Suppressor macrophage treated with lipopolysaccharide for 4 hours (primary cell): Measurements from ENCODE around the gene KDM4B.

Source experiments
- DNase-seq: peaks from one replicate; pipeline ENCODE4 v3.0.0-alpha.2; 2020

The KDM4B gene

DNA sequence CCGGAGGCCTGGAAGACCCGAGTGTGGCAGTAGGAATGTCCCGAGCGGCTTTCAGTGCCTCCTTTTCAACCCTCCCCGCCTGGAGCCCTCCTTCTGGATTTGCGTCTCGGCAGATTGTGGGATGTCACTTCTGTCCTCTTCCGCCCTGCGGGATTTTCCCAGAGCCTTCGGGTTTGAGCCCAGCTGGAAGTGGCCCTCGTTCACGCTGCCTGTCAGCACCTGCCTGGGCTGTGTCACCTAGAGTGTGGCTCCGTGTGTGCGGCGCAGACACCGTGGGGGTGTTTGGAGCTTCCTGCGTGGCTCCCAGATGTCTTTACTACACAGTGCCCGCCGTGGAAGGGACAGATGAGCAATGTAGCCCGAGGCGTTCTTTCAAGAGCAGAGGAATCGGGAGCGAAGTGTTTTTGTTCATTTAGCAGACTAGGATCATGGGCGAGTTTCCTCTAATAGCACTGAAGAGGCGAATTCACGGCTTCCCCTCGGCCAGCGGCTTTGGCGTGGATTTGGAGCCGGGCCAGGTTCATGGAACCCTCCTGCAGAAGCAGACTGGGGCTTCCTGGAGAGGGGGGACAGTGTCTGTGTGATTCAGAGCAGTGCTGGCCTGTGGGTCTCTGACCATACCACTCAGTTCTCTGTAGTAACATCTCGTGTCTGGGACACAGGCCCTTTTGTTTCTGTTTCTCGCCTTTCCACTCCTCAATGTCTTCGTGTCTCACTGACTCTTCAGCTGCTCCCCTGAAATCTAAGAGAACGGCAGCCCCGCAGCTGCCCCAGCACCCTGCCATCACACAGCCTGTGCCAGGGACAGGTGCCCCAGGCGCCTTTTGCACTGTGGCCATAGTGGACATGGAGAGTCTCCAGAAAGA is 68.0 kb downstream of the KDM4B start:
- no peak for DNase-seq

DNA sequence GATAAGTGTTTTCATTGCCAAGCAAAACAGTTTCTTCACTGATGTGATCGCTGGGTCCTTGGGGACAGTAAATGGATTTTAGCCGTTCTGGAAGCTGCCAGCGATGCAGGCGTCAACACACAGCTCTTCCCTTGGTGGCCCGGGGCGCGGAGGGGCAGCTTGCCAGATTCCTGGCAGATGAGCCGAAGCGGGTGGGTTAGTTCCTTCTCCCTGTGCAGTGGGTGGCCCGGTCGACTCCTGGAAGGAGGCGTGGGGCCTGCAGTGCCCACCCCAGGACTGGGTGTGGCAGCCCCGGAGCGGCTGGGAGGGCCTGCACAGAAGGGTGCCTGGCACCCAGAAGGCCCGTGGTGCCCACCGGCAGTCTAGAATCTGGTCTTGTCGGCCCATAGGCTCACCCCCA is 69.0 kb downstream of the KDM4B start:
- DNase-seq, result no peak

DNA sequence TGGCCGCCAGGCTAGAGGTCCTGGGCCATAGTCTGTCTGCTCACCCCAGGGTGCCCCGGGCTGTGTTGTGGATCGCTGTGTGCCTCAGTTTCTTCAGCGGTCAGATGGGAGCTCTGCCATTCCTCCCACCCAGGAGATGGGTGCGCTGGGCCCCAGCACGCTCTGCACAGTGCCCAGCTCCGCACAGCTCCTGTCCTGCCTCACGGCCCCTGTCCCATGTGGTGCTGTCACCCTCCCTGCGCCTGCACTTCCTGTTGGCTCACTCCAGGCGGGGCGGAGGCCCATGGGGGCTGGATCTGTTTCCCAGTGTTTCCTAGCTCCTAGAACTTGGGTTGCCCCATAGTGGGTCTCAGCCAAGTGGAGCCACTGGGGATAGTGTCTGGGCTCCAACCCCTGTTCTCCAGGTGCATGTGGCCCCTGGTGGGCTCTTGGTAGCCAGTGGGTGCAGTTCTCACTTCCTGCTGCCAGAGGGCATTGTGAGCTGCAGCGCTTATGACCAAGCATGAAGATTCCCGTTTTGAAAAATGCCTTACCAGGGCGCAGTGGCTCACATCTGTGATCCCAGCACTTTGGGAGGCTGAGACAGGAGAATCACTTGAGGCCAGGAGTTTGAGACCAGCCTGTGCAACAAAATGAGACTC is 69.8 kb downstream of the KDM4B start:
- DNase-seq, result peak; percentile 22

DNA sequence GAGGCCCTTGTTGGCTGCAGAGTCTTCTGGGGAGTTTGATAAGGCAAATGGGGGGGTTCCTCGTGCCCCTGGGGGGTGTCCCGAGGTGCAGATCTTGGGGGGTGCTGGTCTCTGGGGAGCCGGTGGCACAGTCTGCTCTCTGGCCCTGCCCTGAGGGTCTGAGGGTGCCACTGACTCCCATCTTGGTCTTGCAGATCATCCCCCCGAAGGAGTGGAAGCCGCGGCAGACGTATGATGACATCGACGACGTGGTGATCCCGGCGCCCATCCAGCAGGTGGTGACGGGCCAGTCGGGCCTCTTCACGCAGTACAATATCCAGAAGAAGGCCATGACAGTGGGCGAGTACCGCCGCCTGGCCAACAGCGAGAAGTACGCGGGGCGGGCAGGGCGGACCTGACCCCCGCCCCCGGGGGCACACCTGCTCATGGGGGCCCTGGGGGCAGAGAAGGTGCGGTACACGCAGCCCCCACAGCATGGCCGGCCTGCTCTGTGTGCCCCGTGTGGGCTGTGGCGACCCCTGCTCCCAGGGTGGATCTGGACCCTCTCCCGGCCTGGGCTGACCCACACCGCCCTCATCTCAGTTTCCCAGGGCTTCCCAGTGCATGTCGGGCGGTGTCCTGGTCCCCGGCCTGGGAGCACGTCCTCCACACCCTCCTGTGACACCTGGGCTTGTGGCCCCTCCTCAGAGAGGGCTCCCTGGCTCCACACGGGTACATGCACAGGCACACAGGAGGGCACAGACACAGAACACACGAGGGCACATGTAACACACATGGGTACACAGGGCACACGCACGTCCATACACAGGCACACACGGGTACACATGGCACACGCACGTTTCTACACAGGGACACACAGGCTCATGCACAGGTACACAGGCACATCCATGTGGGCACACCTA is 71.0 kb downstream of the KDM4B start:
- no peak for DNase-seq

DNA sequence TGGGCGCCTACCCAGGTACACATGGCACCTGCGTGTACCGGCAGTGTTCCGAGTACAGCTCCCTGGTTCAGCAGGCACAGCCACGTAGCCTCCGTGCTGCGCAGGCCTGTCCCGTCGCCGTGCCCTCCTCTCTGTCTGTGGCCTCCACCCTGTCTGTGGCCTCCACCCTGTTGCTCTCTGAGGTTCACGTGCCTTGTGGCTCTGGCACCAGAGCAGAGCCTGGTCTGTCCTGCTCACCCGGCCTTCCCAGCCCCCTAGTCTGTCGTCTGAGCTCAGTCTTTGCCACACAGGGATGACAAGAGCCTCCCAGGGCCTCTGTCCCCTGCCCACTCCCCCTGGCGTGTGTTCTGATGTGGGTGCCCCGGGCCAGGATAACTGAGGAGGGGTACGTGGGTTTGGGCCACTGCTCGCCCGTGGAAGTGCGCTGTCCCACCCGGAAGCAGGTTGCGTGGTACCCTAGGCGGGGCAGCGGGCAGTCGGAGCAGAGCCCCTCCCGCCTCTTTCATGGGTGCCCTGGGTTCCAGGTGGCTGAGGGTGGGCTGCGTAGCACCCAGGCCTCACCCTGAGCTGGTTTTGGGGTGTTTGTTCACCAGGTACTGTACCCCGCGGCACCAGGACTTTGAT is 71.7 kb downstream of the KDM4B start:
- no peak for DNase-seq

DNA sequence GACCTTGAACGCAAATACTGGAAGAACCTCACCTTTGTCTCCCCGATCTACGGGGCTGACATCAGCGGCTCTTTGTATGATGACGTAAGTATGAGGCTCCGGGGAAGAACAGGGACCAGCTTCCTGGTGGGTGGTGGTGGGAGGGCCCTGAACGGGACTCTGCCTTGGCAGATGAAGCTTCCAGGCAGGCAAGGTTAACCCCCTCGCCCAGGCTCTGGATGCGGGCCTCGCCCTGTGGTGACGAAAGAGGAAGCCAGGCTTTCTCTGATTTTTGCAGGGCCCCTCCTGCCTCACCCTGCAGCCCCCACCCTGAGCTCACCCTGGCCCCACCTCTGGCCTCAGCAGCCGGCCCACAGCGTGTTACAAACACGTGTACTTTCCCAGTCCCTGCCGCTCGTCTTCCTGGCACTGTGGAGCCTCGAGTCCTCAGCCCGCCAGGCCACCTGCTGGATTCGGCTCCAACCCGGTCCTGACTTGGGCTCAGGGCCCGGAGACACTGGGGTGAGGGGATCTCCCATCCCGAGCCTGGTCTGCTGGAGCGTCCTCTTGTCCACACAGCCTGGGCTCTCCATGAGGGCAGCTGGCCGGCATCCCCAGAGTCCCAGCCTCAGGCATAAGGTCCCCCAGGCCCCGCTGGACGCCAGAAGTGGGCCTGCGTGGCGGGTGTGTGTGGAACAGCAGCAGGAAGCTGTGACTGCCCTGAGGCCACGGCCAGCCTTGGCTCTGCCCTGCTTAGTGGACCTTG is 72.4 kb downstream of the KDM4B start:
- peak; percentile 27 for DNase-seq

DNA sequence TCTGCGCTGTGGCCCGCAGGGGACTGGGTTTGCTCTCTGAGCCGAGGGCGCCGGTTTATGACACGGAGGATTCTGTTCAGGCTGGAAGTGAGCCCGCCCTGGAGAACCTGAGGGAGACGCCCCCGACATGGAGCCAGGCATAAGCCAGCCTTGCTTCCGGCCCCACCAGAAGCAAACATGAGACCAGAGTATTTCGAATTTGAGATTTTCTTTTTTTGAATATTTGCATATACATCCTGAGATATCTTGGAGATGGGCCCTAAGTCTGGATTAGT is 72.9 kb downstream of the KDM4B start:
- no peak for DNase-seq

DNA sequence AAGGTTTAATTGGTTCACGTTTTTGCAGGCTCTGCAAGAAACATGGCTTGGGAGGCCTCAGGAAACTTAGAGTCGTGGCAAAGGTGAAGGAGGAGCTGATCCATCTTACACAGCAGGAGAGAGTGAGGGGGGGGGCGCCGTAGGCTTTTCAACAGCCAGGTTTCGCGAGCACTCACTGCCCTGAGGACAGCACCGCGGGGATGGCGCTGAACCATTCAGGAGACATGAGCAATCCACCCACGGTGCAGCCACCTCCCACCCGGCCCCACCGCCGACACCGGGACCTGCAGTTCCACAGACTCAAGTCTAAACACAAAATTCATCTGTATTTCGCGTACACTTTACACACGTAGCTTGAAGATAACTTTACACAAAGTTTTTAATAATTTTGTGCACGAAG is 73.6 kb downstream of the KDM4B start:
- no peak for DNase-seq

DNA sequence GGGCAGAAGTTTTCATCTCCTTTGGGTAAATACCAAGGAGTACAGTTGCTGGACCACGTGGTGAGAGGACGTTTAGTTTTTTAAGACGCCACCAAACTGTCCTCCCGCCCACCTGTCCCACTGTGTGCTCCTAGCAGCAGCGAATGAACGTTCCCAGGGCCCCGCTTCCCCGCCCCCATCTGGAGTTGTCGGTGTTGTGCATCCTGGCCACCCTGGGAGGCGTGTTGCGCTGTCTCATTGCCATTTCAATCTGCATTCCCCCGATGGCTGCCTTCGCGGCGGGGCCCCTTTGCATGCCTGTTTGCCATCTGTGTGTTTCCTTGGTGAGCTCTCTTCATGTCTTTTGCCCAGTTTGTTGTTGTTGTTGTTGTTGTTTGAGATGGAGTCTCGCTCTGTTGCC is 76.1 kb downstream of the KDM4B start:
- DNase-seq, result no peak

DNA sequence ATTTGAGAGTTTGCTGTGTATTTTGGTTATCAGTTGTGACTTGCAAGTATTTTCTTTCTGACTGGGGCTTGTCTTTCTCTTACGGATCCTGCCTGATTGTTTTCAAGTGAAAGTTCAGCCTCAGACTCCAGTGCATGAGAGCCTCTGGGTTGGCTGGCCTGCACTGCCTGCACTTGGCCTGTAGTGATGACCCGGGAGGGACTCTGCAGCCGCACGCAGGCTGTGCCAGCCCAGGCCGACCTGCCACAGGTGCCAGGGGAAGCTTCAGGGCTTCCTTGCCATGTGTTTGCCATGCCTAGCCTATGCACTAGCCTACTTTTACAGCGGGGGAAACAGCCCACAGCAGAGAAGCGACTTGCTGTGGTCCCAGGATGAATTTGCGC is 77.0 kb downstream of the KDM4B start:
- DNase-seq, result no peak

DNA sequence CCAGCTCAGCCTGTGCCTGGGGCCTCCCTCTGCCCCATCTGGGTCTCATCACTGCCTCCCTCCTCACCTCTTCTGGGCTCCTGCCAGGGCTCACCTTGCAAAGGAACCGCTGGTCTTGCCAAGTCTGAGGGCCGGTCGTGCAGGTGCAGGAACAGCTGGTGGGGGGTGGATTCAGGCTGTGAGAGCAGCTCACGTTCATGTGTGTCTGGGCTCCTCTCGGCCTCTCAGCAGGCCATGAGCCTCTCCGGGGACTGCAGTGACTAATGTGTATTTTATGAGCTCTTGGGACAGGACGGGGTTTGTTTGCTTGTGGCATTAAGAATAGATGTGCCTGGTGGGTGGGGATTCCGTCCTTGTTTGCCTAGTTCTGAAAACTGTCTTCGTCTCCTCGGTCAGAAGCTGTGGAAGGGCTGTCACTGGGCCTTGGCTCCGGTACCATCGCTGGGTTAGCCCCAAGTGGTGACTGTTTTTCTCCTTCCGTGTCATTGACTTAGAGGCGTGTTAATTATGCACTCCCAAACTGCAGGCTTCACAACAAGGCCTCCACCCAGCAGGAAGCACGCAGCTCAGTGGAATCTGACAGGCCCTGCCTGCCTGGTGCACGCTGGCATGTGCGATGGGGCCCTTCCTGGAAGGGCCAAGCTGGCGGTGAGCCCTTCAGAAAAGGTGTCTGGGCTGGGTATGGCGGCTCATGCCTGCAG is 77.6 kb downstream of the KDM4B start:
- DNase-seq, result no peak

DNA sequence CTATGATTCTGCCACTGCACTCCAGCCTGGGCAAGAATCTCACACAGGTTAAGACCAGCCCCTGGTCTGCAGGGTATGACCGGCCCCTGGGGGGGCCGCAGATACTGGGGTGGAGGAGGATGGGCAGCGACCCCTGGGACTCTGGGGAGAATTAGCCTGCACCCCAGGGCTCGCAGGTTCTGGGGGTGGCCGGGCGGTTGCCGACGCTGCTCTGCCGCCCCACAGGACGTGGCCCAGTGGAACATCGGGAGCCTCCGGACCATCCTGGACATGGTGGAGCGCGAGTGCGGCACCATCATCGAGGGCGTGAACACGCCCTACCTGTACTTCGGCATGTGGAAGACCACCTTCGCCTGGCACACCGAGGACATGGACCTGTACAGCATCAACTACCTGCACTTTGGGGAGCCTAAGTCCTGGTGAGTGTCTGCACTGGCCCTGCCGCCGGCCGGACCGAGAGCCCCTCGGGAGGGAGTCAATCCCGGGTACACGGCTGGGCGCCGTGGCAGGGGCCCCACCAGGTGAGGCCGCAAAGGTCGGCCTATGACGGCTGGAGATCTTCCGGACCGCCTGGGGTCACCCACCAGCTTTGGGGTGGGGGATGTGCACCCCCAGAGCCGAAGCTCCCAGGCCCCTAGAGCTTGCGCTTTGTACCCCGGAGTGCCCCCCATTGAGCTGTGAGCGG is 78.5 kb downstream of the KDM4B start:
- DNase-seq, result no peak

DNA sequence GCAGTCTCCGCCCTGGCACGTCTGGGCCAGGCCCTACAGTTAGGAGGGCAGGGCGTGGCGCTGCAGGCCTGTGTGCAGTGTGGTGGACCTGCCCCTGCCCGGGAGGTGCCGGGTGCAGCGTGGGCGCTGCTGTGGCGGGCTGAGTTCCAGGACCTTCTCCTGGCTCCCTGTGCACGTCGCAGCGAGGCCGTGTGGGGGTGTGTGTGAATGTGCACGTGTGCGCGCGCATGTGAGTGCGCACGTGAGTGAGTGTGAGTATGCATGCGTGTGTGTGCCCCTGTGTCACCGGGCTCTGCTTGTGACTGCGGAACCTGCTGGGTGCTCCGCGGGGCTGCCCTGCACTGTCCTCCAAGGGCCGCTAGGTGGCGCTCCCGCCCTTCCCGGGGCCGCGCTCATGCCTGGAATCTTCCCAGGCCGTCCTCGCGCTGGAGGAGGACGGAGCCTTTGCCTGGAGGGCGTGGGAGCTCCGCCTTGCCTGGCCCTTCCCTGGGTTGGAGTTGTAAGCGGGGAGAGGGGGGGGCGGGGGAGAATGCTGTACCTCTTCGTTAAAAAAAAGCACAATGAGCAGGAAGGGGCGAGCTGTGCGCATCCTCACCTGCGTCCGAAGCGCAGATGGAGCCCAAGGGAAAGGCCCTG is 79.3 kb downstream of the KDM4B start:
- peak; percentile 61 for DNase-seq

DNA sequence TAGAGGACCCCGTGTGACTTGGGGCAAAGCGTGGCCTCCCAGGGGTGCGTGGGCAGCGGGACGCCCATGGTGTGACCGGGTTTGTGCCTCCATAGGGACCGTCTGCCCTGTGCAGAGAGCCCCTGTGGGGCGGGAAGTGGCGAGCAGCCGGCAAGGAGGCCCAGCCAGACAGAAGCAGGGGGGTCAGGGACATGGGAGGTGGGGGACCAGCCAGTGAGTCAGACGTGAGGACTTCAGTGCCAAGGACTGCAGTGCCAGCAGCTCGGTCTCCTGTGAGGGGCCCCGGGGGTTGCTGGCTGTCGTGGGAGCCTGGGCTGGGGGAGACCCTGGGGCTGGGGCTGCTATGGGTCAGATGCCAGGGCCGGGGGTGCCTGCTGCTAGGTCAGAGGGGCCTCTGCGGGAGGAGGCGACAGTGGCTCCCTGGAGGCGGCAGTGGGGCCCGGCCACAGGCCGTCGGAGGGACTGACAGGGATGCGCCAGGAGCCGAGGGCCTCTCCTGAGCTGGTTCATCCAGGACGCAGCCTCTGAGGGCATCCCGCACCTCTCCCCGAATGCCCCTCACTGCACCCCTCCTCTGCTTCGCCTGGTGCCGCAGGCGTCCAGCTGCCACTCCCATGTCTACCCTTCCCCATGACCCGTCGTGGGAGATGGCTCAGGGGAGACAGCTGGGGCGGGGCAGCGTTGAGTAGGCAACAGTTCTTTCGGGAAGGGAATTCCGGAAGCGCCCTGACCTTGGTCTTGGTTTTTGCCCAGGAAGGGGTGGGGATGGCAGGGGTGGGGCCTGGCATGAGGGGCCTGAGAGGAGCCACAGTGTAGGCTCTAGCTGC is 80.0 kb downstream of the KDM4B start:
- no peak for DNase-seq

DNA sequence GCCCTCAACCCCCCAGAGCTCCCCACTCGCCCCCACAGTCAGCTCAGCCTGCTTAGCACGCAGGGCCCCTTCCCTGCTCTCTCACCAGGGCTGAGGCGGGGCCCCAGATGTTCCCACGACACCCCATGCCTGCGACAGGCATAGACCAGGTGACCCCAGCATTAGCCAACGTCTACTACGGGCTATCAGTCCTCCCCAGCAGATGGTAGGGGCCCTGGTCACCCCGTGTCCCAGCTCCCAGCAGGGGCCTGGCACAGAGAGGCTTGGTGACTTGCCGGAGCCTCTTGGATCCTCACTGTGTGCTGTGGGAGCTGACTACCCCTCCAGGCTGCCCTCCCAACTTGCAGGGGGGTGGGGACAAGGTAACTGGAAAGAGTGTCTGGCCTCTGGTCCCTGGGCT is 80.6 kb downstream of the KDM4B start:
- no peak for DNase-seq

DNA sequence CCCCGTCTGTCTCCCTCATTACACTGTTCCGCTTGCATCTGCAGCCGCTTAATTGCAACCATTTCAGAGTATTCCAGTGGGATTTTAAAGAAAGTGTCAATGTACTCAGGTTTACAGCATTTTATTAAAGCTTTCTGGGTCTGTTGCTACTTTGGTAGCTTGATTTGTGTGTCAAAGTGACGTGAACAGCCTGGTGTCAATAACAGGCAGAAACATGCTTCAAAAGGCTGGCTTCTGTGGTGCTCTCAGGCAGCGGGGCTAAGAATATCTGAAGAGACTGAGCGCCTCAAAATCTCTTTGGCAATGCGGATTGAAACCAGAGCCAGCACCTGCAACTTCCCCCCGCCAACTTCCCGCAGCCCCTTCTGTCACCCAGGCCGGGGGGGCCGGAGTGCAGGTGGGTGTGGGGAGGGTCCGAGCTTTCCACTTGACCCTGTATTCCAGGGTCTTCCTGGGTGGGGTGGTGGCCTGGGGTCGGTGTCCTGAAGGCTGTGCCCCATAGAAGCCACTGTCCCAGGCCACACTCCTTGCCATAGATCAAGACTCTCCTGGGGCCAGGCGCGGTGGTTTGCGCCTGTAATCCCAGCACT is 81.2 kb downstream of the KDM4B start:
- no peak for DNase-seq

DNA sequence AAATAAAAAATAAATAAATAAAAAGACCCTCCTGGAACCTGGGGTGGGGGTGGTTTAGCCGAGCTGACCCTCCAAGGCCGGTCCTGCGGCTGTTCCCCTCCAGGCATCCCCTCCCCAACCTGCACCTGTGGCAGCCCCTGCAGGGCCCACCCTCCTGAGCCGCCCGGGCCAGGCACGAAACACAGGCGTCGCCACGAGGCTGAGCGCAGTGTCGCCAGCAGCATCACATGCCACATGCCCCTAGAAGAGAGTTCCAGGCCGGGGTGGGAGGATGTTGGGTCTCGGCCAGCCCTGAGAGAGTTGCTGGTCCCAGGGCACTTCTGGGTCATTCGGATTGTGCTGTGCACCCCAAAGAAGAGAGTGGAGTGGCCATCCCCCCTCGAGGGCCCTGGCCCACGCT is 82.0 kb downstream of the KDM4B start:
- DNase-seq, result no peak

DNA sequence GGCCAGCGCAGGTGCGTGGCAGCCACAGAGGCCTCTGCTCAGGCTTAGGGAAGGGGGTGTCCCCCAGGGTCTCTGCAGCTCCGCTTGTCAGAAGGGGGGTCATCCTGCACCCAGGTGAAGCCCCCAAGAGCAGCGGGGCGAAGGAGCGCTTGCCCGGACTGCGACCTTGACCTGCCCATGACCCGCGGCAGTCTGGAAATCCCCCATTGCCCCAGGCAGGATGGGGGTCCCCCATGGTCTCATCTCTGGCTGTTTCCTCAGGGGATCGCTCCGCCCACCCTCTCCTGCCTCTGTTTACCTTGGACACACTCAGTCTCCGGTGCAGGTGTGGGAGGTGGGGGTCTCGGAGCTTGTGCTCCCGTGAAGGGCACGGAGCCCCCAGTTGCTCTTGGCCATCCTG is 82.7 kb downstream of the KDM4B start:
- no peak for DNase-seq

DNA sequence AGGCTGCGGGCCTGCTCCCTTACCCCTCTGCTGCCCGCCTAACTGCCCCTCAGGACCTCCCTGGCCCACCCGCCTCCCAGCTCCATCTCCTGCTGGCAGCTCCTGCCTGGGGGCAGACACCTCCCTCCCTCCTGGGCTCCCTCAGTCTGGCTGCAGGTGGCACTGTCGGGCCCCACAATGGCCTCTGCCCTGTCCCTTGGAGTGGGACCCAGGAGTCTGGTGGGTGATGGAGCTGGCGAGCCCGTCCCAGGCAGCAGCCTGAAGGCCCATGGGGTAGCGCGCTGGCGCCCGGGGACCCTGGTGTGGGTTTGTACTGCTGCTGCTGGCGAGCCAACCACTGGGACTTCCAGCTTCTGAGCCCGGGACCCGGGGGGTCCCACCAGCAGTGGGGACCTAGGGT is 83.6 kb downstream of the KDM4B start:
- DNase-seq, result no peak
